Kidney tubule cell (primary cell): ENCODE measurements around the gene UBE2Q2.
"Not testable (repeated sequence)": the region's sequence is repeated elsewhere in the genome, so short reads cannot be mapped to it uniquely, and the experiment has no call there.

Experiments used
- DNase-seq: peaks from one replicate; pipeline ENCODE4 v3.0.0-alpha.2; 2018; ENCODE audit warnings: low spot score

The UBE2Q2 gene

DNA sequence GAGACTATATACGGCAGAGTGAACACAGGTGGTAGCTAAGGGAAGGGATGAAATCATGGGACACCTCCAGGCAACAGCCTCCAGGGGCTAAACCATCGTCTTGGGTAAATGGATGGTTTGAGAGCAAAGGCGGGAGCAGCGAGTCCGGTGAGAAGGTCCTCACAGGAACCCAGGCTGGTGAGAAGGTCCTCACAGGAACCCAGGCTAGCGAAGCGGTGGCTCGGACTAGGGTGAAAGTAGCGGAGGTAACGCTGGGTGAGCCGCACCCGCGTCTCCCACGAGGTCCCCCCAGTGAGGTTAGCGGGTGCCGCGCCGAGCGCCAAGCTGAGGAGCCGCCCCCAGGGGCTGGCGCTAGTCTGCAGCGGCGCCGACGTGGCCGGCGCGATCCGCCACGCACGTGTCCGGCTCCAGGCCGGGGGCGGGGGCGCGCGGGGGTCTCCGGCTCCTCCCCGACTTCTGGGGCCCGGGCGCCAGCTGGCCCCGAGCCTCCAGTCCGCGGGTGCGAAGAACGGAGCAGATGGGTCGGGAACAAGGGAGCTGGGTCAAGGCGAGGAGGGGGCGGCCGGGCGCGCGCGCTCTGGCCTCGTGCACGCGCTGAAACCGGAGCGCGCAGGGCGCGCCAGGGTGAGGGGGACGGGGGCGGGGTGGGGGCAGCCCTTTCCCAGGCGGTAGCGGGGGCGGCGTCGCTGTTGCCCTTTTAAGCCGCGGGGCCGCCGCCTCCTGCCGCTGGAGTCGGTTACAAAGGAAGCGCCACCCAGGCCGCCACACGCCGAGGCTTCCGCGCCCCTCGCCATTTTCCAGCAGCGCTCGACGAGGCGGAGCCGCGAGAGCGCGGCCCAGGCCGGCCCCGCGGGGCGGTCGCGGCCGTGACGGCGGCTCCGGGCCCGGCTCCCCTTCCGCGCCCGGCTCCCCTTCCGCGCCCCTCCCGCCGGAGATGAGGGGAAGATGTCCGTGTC, at the start of gene UBE2Q2:
Gene UBE2Q2, plus strand, starts transcription at position 726 of the 956 bp plus-strand sequence. Its CDS starts 220 bp downstream, at position 946.
- DNase-seq = peak; percentile 74

DNA sequence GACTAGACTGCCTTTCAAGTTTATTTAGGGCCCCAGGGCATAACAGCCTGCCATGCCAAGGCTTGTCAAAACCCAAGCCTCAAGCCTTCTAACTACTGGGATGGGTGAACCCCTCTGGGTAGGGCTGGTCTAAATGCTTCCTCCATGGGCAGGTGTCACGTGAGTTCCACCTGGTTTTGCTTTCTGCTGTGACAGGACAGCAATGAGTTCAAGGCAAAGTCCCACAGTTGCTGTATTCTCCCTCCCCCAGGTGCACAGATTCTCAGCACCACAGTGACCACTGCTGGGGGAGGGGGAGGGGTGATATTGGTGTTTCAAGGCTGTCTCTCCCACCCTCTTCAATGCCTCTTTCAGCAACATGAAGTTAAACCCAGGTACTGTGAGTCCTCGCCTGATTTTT, 46.9 kb upstream of the UBE2Q2 start:
- no peak for DNase-seq

GRCh38 chr15:75797146-75797545, 46.1 kb upstream of the UBE2Q2 start:
- not testable (repeated sequence) for DNase-seq

DNA sequence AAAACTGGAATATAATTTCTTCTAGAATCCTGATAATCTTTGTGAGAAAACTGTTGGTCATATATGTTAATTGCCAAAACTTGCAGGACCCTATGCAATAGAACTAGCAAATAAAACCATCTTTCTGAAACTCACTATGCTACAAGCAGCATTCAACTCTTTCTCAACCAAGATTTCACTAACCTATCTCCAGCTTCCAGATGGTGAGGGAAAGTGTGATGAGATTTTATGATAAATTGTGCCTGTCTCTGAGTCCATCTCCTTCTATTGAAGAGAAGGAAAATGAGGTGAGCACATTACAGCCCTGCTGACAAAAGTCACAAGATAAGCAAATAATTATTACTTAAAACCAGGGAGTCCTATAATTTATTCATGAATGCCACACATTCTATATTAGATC, 44.1 kb upstream of the UBE2Q2 start:
- no peak for DNase-seq

DNA sequence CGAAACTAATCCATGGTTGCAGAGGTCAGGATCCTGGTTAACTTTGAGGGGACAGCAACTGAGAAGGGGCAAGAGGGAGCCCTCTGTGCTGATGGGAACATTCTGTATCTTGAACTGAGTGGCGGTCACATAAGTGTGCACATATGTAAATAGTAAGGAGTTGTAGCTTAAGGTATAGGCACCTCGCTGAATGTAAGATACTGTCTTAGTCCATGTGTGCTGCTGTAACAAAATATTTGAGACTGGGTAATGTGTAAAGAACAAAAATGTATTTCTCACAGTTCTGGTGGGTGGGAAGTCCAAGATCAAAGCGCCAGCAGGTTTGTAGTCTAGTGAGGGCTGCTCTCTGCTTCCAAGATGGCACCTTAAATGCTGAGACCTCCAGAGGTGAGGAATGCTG, 42.8 kb upstream of the UBE2Q2 start:
- not testable (repeated sequence) for DNase-seq

DNA sequence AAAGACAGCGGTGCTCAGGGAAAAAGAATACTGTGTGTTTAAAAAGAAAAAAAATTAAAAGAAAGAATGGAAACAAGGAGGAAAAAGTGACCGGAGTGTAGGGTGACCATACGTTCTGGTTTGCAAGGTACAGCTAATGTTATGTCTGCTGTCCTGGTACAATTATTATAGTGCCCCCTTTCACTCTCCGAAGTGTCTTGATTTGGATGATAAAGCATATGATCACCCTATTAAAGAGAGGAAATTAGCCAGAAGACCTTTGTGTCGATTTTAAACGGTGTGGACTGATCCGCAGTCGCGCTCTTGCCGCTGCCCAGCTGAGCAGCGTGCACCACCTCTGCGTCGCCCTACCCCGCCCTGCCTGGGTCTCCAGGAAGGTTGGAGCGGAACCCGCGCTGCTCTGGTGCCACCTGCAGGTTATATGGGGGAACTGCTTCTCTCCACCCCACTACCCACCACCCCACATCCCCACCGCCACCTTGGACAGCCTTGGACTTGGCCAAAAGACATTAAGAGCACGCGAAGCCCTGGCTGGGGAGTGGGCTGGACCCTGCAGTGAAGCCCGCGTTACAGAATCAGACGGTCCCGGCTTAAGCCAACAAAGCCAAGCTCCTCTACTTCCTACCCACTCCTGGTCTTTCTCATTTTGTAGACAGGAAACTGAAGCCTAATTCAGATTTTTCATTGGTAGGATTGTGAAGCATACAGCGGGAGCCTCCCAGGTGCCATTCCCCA, 41.2 kb upstream of the UBE2Q2 start:
- peak; percentile 75 for DNase-seq

- peak; percentile 49 for DNase-seq
These were observed 35.8 kb upstream of the UBE2Q2 start for GRCh38 chr15:75807486-75807885.

DNA sequence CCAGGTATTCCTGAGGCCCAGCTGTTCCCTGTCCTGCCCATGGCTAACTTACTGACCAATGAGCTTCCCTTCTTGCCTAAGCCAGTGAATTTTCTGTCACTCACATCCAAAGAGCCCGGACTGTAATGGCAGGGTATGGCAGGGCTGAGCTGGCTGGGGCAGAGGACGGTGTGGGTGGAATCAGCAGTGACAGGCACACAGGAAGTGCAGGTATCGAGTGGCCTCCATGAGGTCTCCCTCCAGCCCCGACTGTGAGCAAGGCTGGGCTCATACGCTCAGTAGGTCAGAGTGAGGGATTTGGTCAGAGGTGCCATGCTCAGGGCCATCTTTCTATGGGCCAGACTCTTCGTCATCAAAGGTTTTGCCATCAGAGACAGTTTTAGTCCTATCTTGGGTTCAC, 35.2 kb upstream of the UBE2Q2 start:
- DNase-seq = not testable (repeated sequence)

DNA sequence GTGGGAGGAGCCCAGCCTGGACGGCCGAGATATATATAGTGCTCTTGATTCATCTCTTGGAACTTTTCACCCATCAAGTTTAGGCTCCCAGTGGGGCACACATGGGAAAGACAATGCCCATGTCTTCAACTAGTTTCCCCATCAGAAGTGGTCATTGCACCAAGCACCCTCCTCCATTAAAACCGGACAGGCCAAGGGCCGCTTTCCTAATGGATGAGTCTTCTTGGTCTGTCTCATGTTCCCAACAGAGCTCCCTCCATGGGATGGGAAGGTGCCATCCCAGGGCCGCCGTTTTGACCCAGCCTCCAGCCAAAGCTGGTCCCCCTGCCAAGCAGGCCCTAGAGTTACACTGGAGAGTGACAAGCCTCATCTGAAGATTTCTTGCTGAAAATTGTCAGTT, 34.7 kb upstream of the UBE2Q2 start:
- DNase-seq = no peak

GRCh38 chr15:75809986-75810750, 33.1 kb upstream of the UBE2Q2 start:
- DNase-seq = peak; percentile 55

- DNase-seq = no peak
These were observed 32.3 kb upstream of the UBE2Q2 start for GRCh38 chr15:75810874-75811498.

DNA sequence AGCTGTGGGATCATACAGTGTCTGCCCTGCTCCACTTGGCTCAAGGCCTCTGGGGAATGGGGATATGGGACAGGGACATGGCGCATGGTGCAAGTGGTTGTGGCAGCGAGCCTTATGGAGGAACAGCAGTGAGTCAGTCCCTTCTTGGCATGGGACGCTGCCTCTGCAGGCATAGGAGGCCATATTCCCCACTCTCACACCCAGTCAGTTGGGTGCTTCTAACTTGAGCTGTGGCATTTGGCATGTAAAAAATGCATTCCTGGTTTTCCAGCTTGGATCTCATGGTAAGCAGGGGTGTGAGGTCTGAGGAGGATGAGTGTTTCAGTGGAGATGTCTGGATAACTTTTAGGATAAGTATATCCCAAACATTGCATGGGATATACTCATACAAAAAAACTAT, 31.6 kb upstream of the UBE2Q2 start:
- DNase-seq = no peak

DNA sequence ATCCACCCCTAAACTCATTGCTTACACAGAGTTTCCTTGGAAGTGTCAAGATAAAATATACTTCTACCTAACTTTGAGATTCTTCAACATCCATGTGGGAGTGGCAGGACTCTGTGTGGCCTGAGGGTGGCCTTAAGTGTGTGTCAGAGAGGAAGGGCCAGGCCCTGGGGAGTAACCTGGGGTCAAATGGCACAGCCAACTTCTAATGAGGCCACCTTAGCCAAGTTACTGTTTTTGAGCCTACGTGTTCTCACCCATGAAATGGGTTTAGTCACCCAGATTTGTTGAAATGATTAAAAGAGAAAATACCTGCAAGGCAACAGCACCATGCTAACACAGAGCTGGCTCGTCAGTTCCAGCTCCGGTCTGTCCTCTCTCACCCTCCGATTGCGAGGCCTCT, 28.5 kb upstream of the UBE2Q2 start:
- no peak for DNase-seq

GRCh38 chr15:75815811-75816719, 27.2 kb upstream of the UBE2Q2 start:
- peak; percentile 26 for DNase-seq

DNA sequence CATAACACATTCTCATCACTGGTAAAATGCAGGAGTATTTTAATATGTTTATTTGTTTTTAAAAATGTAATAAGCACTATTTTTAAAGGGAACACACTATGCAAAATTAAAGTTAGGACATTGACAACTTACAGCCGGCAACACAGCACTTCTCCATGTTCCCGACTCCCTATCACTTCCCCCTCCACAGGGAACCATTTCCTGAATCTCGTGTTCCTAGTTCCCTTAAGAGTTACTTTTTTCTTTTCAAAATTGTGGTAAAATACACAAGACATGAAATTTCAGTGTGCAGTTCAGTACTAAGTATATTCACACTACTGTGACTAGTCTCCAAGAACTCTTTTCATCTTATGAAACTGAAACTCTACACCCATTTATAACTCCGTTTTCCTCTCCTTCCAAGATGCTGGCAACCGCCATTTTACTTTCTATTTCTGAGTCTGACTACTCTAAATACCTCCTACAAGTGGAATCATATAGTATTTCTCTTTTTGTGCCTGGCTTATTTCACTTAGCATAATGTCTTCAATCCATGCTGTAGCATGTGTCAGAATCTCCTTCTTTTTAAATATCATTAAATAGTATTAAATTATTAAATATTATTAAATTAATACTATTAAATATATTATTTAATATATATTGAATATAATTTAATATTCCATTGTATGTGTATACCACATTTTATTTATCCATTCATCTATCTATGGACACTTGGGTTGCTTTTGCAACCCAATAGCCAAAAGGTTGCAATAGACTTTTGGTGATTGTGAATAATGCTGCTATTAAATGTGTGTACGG, 25.9 kb upstream of the UBE2Q2 start:
- no peak for DNase-seq

DNA sequence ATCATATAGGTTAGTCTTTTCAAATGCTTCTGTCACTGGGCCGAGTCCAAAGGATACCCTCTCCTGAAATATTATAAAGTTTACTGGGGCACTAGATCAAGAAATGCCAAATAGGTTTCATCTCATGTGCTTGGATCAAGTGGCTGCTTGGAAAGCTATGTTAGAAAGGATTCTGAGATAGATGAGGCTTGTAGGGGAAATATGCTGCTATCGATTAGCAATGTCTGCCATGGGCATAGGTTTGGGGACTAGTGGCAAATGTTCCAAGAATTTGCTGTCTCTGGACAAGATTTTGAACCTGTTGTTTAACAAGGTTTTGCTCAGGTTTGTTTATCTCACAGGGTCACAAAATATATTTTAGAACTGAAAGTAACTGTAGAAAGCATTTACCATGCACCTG, 23.0 kb upstream of the UBE2Q2 start:
- DNase-seq = no peak

DNA sequence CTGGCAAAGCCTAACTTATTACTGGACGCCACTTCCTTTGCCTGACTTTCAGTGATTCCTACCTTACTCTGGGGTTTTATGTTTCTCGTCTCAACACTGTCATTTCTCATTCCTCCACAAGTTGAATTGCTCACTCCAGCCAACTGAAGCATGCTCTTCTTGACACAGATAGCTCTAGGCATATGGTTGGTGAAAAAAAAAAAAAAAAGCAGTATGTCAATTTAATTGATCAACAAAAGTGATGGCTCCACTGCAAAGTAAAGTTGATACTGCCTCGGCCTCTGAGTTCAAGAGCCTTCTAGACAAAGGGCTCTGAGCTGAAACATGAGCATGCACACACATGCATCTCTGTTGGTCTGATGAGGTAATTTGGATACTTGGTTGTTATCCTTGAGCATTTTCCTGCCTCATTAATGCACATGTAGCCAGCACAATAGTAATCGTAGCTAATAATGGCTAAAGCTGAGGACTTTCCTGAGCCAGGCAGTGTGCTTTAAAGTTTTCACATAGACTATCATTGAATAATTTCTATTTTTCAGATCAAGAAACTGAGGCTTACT, 21.4 kb upstream of the UBE2Q2 start:
- no peak for DNase-seq

DNA sequence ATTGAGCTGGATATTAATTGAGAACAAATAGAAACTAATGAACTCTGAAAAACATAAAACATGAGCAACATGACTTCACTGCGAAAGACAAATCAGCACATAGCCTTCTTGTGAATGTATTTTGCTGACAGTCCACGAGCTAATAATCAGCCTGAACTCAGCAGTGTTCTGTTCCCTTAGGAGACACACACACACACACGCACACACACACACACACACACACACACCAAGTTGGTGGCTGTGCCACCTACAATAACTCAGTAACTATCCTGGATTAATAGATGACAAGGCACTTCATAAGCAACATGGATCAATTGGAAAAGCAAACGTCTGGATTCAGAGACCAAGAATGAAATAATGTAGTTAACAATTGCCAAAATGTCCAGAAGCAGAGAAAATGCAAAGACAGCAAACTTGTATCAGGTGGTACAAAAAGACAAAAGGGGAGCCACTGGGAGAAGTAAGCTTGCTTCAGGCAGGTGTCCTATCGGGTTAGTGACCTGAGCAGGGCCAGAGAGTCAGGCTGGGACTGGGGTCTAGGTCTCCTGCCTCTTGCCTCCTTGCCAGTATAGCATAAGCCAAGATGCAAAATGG, 20.5 kb upstream of the UBE2Q2 start:
- DNase-seq = peak; percentile 73
